Glutamatergic neuron (in vitro differentiated cells): ENCODE data around the gene CCND1. TPM values are rescaled to one million over a fixed set of nuclear protein-coding genes. Genes with fewer than 3 reads are reported as not detected.

Experiments used
- DNase-seq: peaks from one replicate; pipeline ENCODE4 v3.0.0; 2022
- H3K27ac Mint-ChIP-seq: one replicate; pipeline ENCODE4 v1.8.0; 2020; ENCODE audit warnings: mild to moderate bottlenecking, mixed read lengths, inconsistent platforms; ENCODE audit not compliant: unreplicated experiment
- H3K27me3 Mint-ChIP-seq: one replicate; pipeline ENCODE4 v1.8.0; 2020; ENCODE audit warnings: mild to moderate bottlenecking, moderate library complexity, mixed read lengths, inconsistent platforms; ENCODE audit not compliant: unreplicated experiment
- H3K36me3 Mint-ChIP-seq: one replicate; pipeline ENCODE4 v1.8.0; 2020; ENCODE audit warnings: mild to moderate bottlenecking, mixed read lengths, inconsistent platforms; ENCODE audit not compliant: unreplicated experiment
- H3K4me1 Mint-ChIP-seq: one replicate; pipeline ENCODE4 v1.8.0; 2020; ENCODE audit warnings: mild to moderate bottlenecking, low read depth, mixed read lengths, inconsistent platforms; ENCODE audit not compliant: unreplicated experiment
- H3K4me3 Mint-ChIP-seq: one replicate; pipeline ENCODE4 v1.8.0; 2020; ENCODE audit warnings: mild to moderate bottlenecking, mixed read lengths, inconsistent platforms; ENCODE audit not compliant: unreplicated experiment
- H3K9me3 Mint-ChIP-seq: one replicate; pipeline ENCODE4 v1.8.0; 2020; ENCODE audit warnings: mild to moderate bottlenecking, moderate library complexity, mixed read lengths, inconsistent platforms; ENCODE audit not compliant: unreplicated experiment
- total RNA-seq: library from RNA; stranded (reverse); fragmentation: NEBNext Ultra II Directional; extraction: Animal tissue kit (Norgen Biotek cat#: 25700); gene quantifications from one replicate; pipeline ENCODE4 v1.2.1, GENCODE V29; 2021; ENCODE audit not compliant: unreplicated experiment
- TF ChIP-seq, protein P1 (sequence below): fragments of 200-600 bp; sonication (generic); IDR thresholded peaks from one replicate; pipeline ENCODE4 v1.5.0; 2021; ENCODE audit not compliant: partially characterized antibody, unreplicated experiment

Gene CCND1
- total RNA-seq, 1 donor from 2014 or later, result 36.1 TPM

DNA sequence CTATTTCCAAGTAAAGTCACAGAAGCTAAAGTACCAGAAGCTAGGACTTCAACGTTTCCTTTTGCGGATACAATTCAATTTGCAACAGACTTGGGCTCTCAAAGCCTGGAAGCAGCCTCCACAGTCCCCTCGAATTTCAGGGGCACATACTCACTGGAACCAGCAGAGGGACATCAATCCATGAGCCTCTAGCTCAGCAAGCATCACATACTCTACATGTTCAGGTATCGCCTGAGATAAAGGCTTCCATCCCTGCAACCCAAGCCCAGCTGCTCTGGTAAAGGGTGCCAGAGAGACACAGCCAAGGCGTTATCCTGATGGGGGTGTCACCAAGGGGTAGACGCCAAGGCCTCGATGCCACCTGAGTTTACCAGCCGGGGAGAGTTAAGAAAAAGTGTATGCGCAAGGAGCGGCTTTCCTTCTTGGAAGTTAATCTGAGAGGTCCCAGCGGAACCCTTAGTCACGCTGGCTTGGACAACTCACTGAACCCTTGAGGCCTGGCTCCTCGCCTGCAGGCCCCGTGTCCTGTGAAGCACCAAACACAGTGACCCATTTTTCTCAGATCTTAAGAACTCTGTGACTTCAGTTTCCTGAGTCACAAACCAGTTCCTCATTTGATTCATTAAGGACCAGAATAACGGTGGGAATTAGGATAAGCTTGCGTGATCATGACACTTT, 21.2 kb downstream of the CCND1 start:
- no peak for DNase-seq
- H3K4me3 Mint-ChIP-seq, result no peak overlapping the region

DNA sequence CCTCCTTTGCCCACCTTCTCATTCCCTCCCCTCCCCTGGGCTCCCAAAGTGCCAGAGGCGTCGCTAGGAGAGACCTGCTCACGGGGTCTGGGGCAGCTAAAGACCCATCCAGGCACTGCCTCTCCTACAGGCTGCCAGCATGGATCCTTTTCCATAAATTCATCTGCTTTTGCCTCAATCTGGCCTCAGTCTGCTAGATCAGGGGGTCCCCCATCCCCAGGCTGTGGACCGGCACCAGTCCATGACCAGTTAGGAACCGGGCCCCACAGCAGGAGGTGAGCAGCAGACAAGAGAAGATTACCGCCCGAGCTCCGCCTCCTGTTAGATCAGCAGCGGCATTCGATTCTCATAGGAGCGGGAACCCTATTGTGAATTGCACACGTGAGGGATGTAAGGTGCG, 21.9 kb downstream of the CCND1 start:
- Mint-ChIP-seq H3K27ac (no peak overlapping the region), H3K4me1 (peaks cover 8% of the 10 kb centered on the region), H3K27me3 (no peaks in the 10 kb centered on the region), H3K36me3 (no peaks in the 10 kb centered on the region), H3K4me3 (no peak overlapping the region), H3K9me3 (no peaks in the 10 kb centered on the region)
- TF ChIP-seq, protein P1, sequence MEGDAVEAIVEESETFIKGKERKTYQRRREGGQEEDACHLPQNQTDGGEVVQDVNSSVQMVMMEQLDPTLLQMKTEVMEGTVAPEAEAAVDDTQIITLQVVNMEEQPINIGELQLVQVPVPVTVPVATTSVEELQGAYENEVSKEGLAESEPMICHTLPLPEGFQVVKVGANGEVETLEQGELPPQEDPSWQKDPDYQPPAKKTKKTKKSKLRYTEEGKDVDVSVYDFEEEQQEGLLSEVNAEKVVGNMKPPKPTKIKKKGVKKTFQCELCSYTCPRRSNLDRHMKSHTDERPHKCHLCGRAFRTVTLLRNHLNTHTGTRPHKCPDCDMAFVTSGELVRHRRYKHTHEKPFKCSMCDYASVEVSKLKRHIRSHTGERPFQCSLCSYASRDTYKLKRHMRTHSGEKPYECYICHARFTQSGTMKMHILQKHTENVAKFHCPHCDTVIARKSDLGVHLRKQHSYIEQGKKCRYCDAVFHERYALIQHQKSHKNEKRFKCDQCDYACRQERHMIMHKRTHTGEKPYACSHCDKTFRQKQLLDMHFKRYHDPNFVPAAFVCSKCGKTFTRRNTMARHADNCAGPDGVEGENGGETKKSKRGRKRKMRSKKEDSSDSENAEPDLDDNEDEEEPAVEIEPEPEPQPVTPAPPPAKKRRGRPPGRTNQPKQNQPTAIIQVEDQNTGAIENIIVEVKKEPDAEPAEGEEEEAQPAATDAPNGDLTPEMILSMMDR, result no peak
- no peak for DNase-seq

More for the DNA sequence above, 21.2 kb downstream of the CCND1 start:
- no peaks in the 10 kb centered on the region for H3K36me3 Mint-ChIP-seq
- no peaks in the 10 kb centered on the region for H3K9me3 Mint-ChIP-seq
- peaks cover 2% of the 10 kb centered on the region for H3K4me1 Mint-ChIP-seq
- H3K27me3 Mint-ChIP-seq, result peaks cover under 1% of the 10 kb centered on the region
- TF ChIP-seq, protein P1, result peak; percentile 51
- H3K27ac Mint-ChIP-seq, result no peak overlapping the region

DNA sequence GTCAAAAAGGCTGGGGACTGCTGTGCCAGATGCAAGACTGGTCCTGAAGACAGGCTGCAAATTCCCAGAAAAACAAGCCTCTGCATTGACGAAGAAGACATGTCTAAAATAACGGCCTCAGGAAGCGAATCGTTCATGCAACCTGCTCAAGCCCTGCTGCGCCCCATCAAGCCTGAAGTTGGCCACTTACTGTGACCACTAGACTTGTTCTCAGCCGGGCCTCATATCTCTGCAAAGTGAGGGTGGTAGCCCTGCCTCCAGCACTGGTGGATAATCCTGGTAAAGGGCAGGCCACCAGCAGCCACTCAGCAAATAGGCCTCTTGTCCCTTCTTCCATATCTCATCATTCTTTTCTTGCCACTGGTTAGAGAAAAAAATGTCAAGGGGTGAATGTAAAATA, 22.4 kb downstream of the CCND1 start:
- Mint-ChIP-seq H3K4me1 (peaks cover 11% of the 10 kb centered on the region), H3K27me3 (no peaks in the 10 kb centered on the region), H3K9me3 (no peaks in the 10 kb centered on the region), H3K27ac (no peak overlapping the region), H3K36me3 (no peaks in the 10 kb centered on the region), H3K4me3 (no peak overlapping the region)
- DNase-seq, result no peak
- TF ChIP-seq, protein P1, result no peak

DNA sequence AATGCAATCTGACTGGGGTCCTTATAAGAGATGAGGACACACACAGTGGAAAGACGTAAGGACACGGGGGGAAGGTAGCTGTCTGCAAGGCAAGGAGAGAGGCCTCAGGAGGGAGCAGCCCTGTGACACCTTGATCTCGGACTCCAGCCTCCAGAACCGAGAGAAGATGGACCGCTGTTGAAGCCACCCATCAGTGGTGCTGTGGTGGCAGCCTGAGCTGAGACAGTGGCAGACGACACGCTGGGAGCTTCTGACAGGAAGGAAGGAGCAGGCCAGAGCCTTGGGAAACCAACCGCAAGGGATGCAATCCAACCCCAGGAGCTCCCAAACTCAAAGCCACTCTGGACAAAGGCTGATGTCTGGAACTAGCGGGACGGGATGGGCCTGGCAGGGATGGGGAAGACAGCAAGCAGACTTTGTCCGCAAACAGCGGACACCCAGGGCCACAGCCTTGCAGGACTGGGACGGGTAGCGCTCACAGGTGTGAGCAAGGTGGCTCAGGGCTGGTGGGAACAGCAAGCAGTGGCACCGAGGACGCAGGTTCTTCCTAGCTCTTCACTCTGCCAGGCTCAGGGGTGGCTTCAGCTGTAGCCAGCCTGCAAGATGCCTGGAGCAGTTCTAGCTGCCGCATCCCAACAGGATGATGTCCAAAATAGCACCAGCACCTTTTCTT, 23.3 kb downstream of the CCND1 start:
- no peaks in the 10 kb centered on the region for H3K9me3 Mint-ChIP-seq
- no peaks in the 10 kb centered on the region for H3K36me3 Mint-ChIP-seq
- no peaks in the 10 kb centered on the region for H3K27me3 Mint-ChIP-seq
- DNase-seq, result no peak
- no peak overlapping the region for H3K4me3 Mint-ChIP-seq
- H3K4me1 Mint-ChIP-seq, result peaks cover 9% of the 10 kb centered on the region
- TF ChIP-seq, protein P1, result no peak
- no peak overlapping the region for H3K27ac Mint-ChIP-seq

DNA sequence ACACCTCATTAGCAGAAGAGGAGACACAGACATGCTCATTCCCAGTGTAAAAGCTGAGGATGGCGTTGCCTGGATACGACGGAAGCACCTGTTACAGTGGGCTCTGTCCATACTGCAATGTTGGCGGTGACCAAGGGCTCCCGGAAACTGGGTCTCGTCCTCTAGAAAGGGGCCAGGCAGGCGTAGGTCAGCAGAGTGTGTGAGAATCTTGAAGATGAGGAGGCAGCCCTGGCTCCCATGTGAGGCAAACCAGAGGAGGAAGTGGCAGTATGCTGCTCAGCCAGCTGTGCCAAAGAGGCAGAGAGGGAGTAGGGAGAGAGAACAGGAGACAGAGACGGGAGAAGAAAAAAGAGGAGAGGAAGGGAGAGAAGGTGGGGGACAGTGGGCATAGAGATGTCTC, 23.9 kb downstream of the CCND1 start:
- no peak for DNase-seq
- no peaks in the 10 kb centered on the region for H3K9me3 Mint-ChIP-seq
- H3K27me3 Mint-ChIP-seq, result no peaks in the 10 kb centered on the region
- H3K27ac Mint-ChIP-seq, result no peak overlapping the region
- H3K4me1 Mint-ChIP-seq, result peaks cover 10% of the 10 kb centered on the region
- TF ChIP-seq, protein P1, result no peak
- no peaks in the 10 kb centered on the region for H3K36me3 Mint-ChIP-seq
- no peak overlapping the region for H3K4me3 Mint-ChIP-seq
